ENCODE measurements around the gene TMEM54.

TMEM54 gene

DNA sequence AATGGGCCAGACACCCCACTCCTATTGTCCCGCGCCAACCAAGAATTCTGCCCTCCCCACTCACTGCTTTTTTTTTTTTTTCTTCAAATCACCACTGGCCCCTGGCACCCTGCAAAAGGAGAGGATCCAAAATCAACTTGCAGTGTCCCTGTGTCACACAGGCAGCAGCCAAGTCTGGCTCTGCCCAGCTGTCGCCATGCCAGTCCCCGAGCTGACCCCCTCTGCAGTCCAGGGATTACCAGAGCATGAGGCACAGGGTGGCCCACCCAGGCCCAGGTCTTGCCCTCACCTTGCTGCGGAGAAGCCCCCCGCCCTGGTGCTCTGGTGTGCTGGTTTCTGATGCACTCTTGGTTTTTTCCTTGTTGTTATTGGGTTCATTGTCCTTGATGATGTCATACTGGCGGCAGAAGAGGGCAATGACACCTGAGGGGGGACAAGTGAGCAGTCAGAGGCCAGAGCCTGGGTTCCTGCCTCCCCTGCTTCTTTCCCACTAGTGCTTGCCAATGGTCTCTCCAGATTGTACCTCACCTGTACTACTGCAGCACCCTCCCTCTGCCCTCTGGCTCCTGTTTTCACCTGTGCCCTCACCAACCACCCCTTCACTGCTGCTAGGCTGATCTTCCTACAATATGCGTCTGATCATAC, 36.7 kb downstream of the TMEM54 start:
- DNase-seq (ENCODE audit: low spot score): no peak

DNA sequence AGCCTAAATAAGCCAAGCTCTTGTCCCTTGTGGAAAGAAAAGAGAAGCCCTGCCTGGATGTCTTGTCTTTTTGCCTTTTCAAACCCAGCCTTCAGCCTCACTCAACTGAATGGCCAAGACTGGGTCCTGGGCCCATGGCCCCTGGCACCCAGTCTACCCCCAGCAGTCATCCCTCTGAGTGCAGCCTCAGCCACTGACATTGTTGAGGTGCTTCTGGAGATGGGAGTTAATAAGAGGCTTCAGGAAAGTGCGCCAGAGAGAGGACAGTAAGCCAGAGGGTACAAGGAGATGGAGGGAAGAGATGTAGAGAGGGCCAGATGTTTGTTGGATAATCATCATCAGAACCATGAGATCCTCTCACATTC, 37.3 kb downstream of the TMEM54 start:
- DNase-seq (ENCODE audit: low spot score): no peak

DNA sequence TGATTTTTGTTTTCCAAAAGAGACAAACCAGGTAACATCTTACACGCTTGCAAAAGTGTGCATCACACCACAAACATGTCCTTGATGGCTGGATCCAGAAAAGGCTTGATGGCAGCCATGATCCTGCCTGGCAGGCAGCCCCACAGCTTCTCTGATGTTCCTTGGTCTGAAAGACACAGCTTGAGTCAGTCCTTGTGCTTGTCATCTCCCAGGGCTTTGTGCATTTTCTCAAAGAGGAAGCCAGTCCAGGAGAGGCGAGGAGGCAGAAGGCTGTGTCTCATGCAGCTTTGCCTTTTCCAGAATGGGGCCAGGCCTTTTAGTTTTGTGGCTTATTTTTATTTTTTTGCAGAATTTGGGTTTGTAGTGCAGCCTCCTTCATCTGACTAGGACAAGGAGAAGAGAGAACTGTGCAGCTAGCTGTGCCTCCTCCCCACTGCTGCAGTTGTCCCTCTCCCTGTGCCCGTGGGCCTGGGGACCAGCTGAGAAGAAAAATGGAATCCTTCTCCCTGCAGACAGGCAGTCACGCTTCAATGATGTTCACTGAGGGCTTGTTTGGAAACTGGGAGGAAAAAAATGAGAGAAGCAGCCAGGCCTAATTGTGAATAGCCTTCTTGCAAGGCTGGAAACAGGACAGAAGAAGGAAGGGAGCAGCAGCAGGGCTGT, 37.8 kb downstream of the TMEM54 start:
- no peak for DNase-seq (ENCODE audit: low spot score)

DNA sequence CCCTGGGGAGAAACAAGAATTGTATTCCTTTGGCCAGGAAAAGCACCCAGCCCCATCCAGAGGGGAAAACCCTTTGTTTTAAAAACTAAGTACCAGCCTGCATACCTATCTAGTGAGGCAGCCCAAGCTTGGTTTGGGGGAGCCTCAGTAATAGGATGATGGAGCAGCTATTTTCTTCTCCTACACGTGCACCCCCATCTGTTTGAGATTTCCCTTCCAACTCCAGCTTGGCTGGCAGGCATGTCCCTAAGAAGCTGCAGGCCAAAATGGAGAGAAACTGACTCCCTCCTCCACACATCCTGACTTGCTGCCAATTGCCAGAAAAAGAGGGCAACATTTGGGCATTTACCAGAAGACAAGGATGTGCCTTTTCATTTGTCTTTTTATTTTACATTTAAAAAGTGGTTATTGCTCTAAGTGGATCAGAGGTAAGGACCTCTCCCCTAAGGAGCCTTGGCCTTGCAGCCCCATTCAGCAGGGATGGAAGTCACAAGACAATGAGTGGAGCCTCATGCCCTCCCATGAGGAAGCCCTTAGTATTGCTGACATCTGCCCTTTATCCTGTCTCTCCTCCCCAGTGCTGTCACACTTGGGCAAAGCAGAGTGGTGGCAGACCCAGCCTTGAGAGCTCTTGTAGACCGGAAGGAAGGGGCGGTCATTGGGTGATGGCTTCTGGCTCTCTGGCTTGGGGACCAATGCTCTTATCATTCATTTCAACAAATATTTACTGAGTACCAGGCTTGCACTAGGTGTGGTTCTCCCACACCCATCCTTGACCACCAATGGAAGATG, 39.1 kb downstream of the TMEM54 start:
- DNase-seq (ENCODE audit: low spot score): no peak

DNA sequence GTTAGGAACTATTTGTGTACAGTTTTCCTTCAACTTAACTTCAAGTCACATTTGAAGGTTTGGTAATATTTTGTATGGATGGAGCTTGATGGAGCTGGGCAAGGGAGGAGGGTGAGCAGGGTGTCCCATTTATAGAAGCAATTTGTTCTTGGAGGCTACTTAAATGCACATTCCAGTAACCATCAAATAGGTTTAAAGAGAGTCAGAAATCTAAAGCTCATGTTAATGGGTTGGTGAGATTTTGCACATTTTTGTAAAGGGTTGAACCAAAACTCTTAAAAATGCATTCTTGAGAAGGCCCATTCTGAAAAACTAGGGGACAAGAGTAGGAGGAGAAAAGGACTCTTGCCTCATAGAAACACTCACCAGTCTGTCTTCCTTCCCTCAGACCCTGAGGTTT, 40.6 kb downstream of the TMEM54 start:
- no peak for DNase-seq (ENCODE audit: low spot score)

DNA sequence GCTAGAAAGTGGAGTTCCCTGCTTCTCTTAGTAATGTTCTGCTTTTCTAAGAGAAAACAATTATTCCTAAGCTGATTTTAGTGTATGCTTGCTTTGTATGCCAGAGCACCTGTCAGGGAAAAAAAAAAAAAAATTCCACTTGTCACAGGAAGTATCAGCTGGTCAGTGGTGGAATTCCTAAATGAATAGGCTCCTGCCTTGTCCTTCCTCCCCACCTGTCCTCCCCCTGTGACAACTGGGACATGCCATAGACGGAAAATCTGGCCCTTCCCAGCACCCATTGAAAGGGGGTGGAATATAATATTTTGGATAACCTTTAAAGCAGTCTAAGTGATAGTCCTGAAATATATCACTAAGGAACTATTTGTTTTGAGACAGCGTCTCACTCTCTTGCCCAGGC, 41.3 kb downstream of the TMEM54 start:
- no peak for DNase-seq (ENCODE audit: low spot score)

DNA sequence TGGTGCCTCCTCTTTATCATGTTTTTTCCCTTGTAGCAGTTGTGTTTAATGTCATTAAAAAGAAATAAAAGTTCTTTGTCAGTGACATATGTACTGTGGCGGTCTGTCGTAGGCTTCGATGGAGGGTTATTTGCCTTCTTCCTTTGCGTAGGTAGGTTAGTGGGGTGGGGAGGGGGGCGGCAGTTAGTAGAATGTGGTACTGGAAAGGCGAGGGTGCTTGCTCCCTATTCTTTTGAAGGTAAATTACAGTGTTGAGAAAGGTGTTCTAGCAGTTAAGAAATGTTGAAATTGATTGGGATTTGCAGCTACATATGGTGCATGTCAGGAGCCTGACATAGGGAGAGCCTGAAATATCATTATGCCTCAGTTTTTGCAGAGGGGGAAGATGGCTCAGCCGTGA, 42.4 kb downstream of the TMEM54 start:
- no peak for DNase-seq (ENCODE audit: low spot score)

DNA sequence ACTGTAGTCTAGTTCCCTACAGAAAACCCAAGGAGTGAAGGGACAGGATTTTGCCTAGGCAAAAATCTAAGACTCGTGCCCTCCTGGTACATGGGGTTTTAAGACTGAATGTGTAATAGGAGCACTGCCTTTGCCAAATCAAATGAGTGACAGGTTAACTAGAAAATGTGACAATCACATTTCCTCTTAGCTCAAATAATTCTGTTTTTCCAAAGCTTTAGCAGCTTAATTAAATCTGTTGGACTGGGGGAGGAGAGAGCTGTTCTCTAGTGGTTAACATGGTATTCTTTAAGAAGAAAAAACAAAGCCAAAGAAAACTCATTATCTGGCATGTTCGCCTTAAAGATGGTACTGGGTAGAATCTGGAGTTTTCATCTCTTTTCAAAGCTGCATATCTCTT, 43.1 kb downstream of the TMEM54 start:
- DNase-seq (ENCODE audit: low spot score): no peak

DNA sequence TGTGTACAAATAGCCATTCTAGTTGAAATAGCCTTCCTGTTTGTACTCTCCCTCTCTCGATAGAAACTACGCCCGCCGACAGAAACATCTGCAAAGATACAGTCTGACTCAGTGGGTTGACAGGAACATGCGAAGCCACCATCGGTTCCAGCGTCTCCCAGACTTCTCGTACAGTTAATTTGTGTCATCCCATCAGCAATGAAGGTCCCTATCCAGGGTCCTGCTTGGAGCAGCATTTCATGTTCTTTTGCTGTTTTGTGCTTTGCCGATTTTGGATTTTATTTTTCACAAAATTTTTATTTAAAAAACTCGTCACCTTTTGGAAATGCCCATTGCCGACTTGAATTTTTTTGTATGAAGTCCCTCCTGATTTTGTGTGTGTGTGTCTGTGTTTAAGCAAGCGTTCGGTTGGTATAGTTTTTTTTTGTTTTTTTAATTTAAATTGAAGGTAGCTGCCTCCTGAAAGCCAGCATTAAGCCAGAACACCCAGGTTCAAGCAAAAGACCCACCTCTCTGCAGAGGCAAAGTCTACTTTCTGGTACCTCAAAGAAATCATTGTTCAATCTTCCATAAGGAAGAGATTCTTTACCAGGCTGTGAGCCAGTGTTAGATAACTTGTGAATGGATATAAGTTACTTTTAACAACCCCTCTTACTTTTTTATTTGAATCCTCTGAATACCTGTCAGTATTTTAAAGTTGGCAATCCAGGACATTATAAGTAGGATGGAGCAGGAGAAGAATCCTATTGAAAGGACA, 45.1 kb downstream of the TMEM54 start:
- DNase-seq (ENCODE audit: low spot score): no peak

DNA sequence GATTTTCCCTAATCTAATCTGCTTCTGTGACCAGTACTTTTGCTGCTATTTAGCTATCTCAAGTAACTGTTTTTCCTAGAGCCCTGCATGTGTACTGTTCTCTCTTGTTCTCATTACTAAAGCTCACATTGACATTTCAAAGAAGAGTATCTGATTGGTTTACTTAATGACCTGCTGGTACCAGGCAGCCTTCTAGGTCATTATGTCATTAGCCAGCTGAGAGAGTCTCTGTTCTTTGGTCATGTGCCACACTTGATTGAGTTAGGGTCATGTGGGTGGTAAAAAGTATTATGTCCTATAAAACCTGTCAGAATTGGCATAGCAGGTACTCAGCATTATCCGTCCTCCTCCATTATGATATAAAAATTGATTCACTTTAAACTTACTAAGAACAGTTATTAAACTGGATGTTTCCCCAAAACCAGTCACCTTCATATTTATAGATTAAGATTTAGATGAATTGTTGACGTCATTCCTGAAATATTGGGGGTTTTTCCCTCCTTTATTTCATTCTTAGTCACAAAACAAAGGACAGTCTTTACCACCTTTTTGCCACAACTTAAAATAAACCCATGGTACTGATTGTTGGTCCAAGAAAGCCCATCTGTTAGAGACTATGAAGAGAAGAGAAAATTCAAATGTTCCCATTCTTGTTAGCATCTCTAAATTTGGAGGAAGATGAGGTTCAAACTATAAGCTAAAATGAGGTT, 52.7 kb downstream of the TMEM54 start:
- no peak for DNase-seq (ENCODE audit: low spot score)
